GM12875 (cell line): ENCODE data around the gene EML1.

Experiments used
- H3K4me3 ChIP-seq: one replicate; pipeline ENCODE4 v1.5.1; 2011; ENCODE audit warnings: low read depth, low read length, control low read depth
- CTCF ChIP-seq: IDR thresholded peaks from 2 replicates; pipeline ENCODE4 v1.5.1; 2011; ENCODE audit warnings: low read depth, mild to moderate bottlenecking, control low read depth, inconsistent platforms, low read length, moderate library complexity, borderline replicate concordance; ENCODE audit not compliant: insufficient read depth

Gene EML1

DNA sequence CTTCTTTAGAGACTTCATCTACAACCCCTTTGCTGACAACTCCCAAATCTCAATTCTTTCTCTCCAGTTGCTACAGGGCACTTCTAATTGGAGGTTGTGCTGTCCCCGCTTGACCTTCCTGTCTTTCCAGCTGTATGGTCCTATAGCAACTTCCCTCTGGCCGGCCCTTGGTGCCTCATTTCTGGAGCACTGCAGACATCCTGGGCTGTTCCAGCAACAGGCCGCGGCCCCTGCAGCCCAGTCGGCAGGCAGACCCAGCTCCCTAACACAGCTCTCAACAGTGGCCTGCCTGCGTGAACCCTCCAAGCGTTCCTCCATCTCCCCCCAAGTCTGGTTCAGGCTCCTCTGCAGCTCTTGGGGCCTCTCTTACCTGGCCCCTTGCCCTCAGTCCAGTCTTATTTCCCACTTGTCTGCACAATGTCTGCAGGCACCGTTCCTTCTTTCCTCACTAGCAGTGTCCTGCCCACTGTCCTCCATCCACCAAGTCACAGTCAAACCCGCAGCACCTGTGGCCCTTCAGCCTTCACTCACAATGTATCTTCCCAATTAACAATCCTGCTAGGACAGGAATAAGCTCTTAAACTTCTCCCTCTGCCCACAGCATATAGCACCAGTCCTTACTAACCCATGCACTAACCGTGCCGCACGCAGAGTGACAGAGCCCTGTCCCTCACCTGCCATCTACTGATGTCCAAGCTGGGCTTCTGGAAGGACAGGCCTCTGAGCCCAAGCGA, 1.6 kb upstream of the EML1 start:
- no peak overlapping the region for H3K4me3 ChIP-seq
- TF ChIP-seq CTCF = no peak

GRCh38 chr14:99792210-99792535, 1.0 kb upstream of the EML1 start:
- H3K4me3 ChIP-seq = no peak overlapping the region
- TF ChIP-seq CTCF = no peak

GRCh38 chr14:99792551-99793212, 531 bp upstream of the EML1 start:
- H3K4me3 ChIP-seq = no peak overlapping the region
- TF ChIP-seq CTCF = no peak

DNA sequence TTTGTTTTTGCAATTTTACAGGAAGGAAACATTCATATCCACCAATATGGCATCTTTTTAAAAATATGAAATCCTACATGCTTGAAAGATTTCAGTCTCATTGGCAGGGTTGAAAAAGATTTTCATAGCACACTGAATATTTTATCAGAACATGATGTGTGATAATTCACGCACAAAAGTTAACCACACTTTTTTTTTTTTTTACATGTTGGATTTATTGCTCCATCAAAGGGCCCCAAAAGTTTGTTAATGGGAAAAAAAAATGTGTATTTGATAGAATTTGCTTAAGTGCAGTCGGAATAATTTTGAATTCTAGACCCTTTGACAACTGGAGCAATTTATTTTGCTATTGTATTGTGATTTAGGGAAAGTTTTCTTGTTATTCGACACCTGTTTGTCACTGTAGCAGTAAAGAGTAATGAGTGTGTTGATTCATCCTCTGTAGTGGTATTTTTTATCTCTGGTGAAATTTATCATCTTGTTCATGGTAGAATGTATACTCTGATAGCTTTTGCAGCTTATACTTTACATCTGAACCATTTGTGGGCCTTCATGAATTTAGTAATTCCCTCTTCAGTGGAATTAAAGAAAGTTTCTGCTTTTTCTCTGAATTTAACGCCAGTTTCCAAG, 1.1 kb downstream of the EML1 start:
- no peak overlapping the region for H3K4me3 ChIP-seq
- no peak for TF ChIP-seq CTCF

- no peak overlapping the region for H3K4me3 ChIP-seq
- TF ChIP-seq CTCF = no peak
Measured at GRCh38 chr14:99795046-99795445, 1.8 kb downstream of the EML1 start.

- TF ChIP-seq CTCF = no peak
- no peak overlapping the region for H3K4me3 ChIP-seq
Measured at GRCh38 chr14:99797231-99797630, 4.0 kb downstream of the EML1 start.

- H3K4me3 ChIP-seq = no peak overlapping the region
- no peak for TF ChIP-seq CTCF
Measured at GRCh38 chr14:99800781-99801180, 7.6 kb downstream of the EML1 start.
